Measurements from ENCODE around the gene ITGAX. TPM values are rescaled to one million over a fixed set of nuclear protein-coding genes. Genes with fewer than 3 reads are reported as not detected.

The ITGAX gene
- total RNA-seq, 1 experiment from 2014 or later, result 1.6 TPM

GRCh38 chr16:31417916-31418315 is 62.9 kb downstream of the ITGAX start:
- in situ Hi-C loops (cut with HindIII; ENCODE audit: low pct_unique_long_range_greater_than_20kb, low sequenced_read_pairs), result no loop called here
- DNase-seq (ENCODE audit: low read depth, low spot score), result no peak

GRCh38 chr16:31420037-31420436 is 65.1 kb downstream of the ITGAX start:
- in situ Hi-C loops (cut with HindIII; ENCODE audit: low pct_unique_long_range_greater_than_20kb, low sequenced_read_pairs), result no loop called here
- DNase-seq (ENCODE audit: low read depth, low spot score), result no peak

GRCh38 chr16:31421587-31421986 is 66.6 kb downstream of the ITGAX start:
- in situ Hi-C loops (cut with HindIII; ENCODE audit: low pct_unique_long_range_greater_than_20kb, low sequenced_read_pairs), result no loop called here
- no peak for DNase-seq (ENCODE audit: low read depth, low spot score)

GRCh38 chr16:31423241-31423640 is 68.3 kb downstream of the ITGAX start:
- in situ Hi-C loops (cut with HindIII; ENCODE audit: low pct_unique_long_range_greater_than_20kb, low sequenced_read_pairs), result no loop called here
- DNase-seq (ENCODE audit: low read depth, low spot score), result no peak

GRCh38 chr16:31423801-31424200 is 68.8 kb downstream of the ITGAX start:
- DNase-seq (ENCODE audit: low read depth, low spot score), result no peak
- in situ Hi-C loops (cut with HindIII; ENCODE audit: low pct_unique_long_range_greater_than_20kb, low sequenced_read_pairs), result no loop called here

GRCh38 chr16:31427441-31428278 is 72.7 kb downstream of the ITGAX start:
- peak; percentile 34 for DNase-seq (ENCODE audit: low read depth, low spot score)
- in situ Hi-C loops (cut with HindIII; ENCODE audit: low pct_unique_long_range_greater_than_20kb, low sequenced_read_pairs), result no loop called here

GRCh38 chr16:31428279-31428597 is 73.3 kb downstream of the ITGAX start, which contains the start of gene COX6A2:
Gene COX6A2 (minus strand): TSS chr16:31428360. CDS start chr16:31428325, 35 bp downstream.
- no peak for DNase-seq (ENCODE audit: low read depth, low spot score)
- in situ Hi-C loops (cut with HindIII; ENCODE audit: low pct_unique_long_range_greater_than_20kb, low sequenced_read_pairs), result no loop called here

- no peak for DNase-seq (ENCODE audit: low read depth, low spot score)
- in situ Hi-C loops (cut with HindIII; ENCODE audit: low pct_unique_long_range_greater_than_20kb, low sequenced_read_pairs), result no loop called here
Observed at GRCh38 chr16:31428638-31429247, 73.8 kb downstream of the ITGAX start.

GRCh38 chr16:31429314-31429713 is 74.3 kb downstream of the ITGAX start:
- in situ Hi-C loops (cut with HindIII; ENCODE audit: low pct_unique_long_range_greater_than_20kb, low sequenced_read_pairs), result no loop called here
- DNase-seq (ENCODE audit: low read depth, low spot score), result no peak

- no peak for DNase-seq (ENCODE audit: low read depth, low spot score)
- in situ Hi-C loops (cut with HindIII; ENCODE audit: low pct_unique_long_range_greater_than_20kb, low sequenced_read_pairs), result no loop called here
Observed at GRCh38 chr16:31429796-31430195, 74.8 kb downstream of the ITGAX start.

GRCh38 chr16:31430380-31431052 is 75.5 kb downstream of the ITGAX start:
- DNase-seq (ENCODE audit: low read depth, low spot score), result no peak
- in situ Hi-C loops (cut with HindIII; ENCODE audit: low pct_unique_long_range_greater_than_20kb, low sequenced_read_pairs), result no loop called here

Other genes with a start within 250 kb of the ITGAX start
- gene BCKDK, start 246.8 kb upstream of the ITGAX start, total RNA-seq (2014; rRNA removed; shearing (Covaris generic)), result 23.6 and 27.2 TPM in 2 replicates
- gene KAT8, start 237.5 kb upstream of the ITGAX start, total RNA-seq (2014; rRNA removed; shearing (Covaris generic)), result 26.9 and 34.3 TPM in 2 replicates
- not detected in 2 replicates for gene PRSS8, start 219.4 kb upstream of the ITGAX start, total RNA-seq (2014; rRNA removed; shearing (Covaris generic))
- gene PRSS36, start 205.1 kb upstream of the ITGAX start, total RNA-seq (2014; rRNA removed; shearing (Covaris generic)), result 0.05 and 0.50 TPM in 2 replicates
- 24.1 and 25.1 TPM in 2 replicates for gene FUS, start 175.0 kb upstream of the ITGAX start, total RNA-seq (2014; rRNA removed; shearing (Covaris generic))
- gene PYCARD, start 152.4 kb upstream of the ITGAX start, total RNA-seq (2014; rRNA removed; shearing (Covaris generic)), result 123 and 141 TPM in 2 replicates
- 0.16 TPM in 1 of 2 replicates, not detected in the other for gene TRIM72, start 141.1 kb upstream of the ITGAX start, total RNA-seq (2014; rRNA removed; shearing (Covaris generic))
- not detected in 2 replicates for gene PYDC1, start 138.0 kb upstream of the ITGAX start, total RNA-seq (2014; rRNA removed; shearing (Covaris generic))
- 0.21 and 0.58 TPM in 2 replicates for gene ITGAM, start 95.2 kb upstream of the ITGAX start, total RNA-seq (2014; rRNA removed; shearing (Covaris generic))
- 0.13 TPM in 2 replicates for gene ITGAD, start 38.2 kb downstream of the ITGAX start, total RNA-seq (2014; rRNA removed; shearing (Covaris generic))
- gene COX6A2, start 73.2 kb downstream of the ITGAX start, total RNA-seq (2014; rRNA removed; shearing (Covaris generic)), result not detected in 2 replicates
- gene ZNF843, start 87.6 kb downstream of the ITGAX start, total RNA-seq (2014; rRNA removed; shearing (Covaris generic)), result 0.16 and 0.18 TPM in 2 replicates
- gene ARMC5, start 104.3 kb downstream of the ITGAX start, total RNA-seq (2014; rRNA removed; shearing (Covaris generic)), result 6.7 and 8.2 TPM in 2 replicates
- gene TGFB1I1, start 117.0 kb downstream of the ITGAX start, total RNA-seq (2014; rRNA removed; shearing (Covaris generic)), result 0.67 and 1.3 TPM in 2 replicates
- 0.05 and 0.53 TPM in 2 replicates for gene SLC5A2, start 127.9 kb downstream of the ITGAX start, total RNA-seq (2014; rRNA removed; shearing (Covaris generic))
- 83.6 and 89.7 TPM in 2 replicates for gene RUSF1, start 153.2 kb downstream of the ITGAX start, total RNA-seq (2014; rRNA removed; shearing (Covaris generic))
- not detected in 2 replicates for gene AHSP, start 172.7 kb downstream of the ITGAX start, total RNA-seq (2014; rRNA removed; shearing (Covaris generic))